GM18873 (cell line): Measurements from ENCODE around the gene DIRAS1.
A peak's percentile ranks its signal among the peaks of the same experiment; 100 is the strongest.

Experiments used
- ATAC-seq: cut with Tn5 transposase; IDR thresholded peaks from one replicate; pipeline ENCODE4 v1.9.1; 2021; ENCODE audit warnings: mild to moderate bottlenecking, moderate library complexity, moderate number of reproducible peaks; ENCODE audit not compliant: unreplicated experiment, low FRiP score

The DIRAS1 gene

DNA sequence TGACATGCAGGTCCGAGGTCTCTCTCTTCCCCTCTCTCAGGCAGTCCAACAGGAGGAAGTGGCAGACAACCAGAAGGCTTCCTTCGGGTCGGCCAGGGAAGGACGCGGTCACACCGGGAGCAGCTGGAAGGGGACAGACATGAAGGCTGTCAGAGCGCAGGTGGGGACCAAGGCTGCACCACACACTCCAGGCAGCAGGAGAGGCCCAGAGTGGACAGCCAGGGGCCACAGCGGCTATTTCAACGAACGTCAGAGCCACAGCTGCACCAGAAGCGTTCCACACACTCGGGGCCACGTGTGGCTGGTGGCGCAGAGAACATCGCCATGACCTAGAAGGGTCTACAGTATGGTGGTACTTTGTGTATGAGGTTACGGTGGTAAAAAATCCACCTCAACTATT, 34.6 kb upstream of the DIRAS1 start:
- ATAC-seq = no peak

DNA sequence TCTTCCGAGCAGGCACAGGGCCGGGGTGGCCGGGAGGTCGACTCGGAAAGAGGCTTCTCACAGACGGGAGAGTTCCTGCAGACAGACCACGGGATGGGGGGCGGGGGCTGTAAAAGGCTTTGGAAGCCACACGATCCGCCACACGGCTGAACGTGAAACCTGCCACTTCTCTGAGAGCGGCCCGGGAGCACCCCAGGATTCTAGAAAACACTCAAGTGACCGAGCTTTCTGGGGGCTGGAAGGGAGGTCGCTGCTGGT, 34.2 kb upstream of the DIRAS1 start:
- no peak for ATAC-seq

DNA sequence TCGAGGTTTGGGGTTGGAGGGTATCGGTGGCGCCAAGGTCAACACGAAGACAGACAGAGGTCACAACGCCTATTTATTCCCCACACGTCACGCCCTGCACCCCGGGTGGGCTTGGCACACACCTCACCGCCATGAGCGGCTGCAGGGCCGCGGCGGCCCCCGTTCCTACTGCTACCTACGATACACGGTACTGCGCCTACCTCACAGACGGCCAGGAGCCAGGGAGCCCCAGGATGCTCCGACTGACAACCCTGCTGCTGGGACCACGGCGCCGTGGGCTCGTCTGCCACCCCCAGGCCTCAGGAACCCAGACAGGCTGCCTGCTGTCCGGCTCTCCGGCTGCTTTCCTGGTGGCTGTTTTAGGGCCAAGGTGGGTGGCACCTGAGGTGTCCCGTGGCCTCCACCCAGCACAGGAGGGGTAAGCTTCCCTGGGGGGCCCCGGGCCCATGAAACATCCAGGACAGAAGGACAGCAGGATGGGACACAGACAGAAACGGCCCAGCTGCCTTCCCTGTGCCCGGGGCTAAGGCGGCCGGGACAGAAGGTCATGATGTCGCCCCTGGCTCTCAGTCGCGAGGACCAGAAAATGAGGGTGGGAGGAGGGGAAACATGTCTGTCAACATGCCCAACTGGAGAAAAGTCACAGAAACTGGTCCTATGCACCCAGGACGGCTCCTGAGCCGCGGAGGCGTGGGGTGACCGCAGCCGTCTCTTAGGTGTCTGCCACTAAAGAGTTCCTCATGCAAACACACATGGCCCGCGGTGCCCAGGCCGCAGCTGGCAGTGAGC, 33.7 kb upstream of the DIRAS1 start:
- no peak for ATAC-seq

- no peak for ATAC-seq
Observed at GRCh38 chr19:2751438-2751830, 30.3 kb upstream of the DIRAS1 start.

DNA sequence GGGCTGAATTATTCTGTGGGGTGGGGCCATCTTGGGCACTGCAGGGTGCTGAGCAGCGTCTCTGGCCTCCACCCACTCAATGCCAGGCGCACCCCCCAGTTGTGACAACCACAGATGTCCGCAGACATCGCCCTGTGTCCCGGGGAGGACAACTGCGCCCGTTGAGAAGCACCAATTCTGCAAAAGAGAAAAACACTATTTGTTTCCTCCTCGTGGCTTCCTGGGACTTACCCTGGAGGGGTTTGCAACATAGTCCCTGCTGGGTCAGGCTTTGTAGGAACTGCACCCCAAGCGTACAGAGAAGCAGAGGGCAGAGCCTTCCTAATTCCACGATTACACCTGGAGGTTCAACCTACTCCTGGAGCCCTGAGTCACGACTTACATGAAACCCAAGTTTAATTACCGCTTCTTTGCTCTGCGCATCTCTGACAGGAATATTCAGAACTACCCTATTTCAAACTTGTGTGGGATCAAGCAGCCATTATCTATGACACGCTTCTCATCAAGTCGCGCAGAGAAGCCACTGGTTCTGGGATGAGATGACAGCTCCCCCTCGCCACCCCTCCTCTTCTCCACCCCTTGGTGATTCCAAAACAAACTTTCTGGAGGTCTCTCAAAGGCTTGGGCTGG, 29.8 kb upstream of the DIRAS1 start:
- ATAC-seq = no peak

DNA sequence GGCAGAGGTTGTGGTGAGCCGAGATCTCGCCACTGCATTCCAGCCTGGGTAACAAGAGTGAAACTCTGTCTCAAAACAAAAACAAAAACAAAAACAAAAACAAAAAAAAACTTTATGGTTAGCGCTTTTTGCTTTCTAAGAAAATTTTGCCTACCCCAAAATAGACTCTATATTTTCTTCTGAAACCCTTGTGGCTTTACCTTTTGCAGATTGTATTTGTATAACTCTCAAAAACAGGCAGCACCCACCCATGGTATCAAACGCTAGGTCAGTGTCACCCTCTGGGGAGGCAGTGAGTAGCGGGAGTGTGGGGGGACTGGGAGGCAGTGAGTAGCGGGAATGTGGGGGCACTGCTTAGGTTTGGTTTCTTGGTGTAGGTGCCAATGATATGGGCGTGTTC, 26.2 kb upstream of the DIRAS1 start:
- no peak for ATAC-seq

GRCh38 chr19:2744113-2744512, 22.9 kb upstream of the DIRAS1 start:
- no peak for ATAC-seq

DNA sequence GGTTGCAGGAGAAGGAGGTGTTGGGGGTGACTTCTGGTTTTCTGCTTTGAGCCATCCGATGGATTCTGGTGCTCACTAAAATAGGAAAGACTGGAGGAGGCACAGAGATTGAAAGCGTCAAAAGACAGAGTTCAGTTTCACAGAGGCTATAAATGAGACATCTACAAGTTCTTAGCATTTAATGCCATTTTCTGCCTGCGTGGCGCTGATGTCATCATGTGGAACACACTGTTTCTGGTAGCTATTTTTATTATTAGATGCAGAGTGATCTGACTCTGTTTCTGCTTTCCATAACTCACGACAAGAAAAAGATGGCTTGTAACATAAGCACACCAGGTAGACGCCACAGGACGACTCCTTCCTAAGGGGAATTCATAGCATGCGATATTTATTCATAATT, 21.9 kb upstream of the DIRAS1 start:
- no peak for ATAC-seq

DNA sequence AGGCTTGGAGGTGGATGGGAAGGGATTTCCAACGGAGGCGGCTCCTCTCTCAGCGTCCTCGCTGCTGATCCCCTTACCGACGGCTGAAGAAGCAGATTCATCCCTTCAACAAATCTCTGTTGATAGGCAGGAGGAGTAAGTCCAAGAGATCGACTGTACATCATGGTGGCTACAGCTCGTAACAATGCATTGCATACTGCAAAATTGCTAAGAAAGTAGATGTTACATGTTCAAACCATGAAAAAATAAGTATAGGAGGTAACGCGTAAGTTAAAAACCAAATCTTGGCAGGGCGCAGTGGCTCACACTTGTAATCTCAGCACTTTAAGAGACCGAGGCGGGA, 19.1 kb upstream of the DIRAS1 start:
- peak; percentile 5 for ATAC-seq

DNA sequence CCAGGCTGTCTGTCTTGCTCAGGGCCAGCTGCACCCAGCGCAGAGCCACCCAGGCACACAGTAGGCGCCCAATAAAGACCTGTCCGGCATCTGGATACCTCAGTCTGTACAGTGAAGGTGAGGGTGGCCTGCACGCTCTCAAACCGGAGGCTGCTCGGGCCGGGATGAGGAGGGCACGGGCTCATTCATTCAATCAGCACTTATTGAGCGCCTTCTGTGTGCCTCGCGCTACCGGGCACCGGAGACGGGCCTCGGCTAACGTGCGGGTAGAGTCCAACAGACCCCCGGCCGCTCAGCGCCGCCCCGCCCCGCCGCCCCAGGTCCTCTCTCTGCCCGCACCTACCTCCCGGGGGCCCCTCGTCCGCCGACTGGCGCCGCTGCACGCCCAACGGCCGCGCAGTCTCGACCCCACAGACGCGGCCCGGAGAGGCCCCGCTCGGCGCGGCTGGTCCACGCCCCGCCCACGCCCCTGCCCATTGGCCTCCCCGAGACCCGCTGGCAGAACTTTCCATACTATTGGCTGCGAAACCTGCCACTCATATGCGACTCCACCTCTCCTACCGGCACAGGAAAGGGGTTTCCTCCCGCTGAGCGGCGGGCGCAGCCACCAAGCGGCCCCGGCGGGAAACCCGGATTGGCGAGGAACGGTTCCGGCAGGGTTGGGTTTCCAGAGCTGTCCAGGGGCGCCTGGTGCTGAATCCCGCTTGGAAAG, 18.6 kb upstream of the DIRAS1 start, which contains the start of gene SLC39A3:
Gene SLC39A3, minus strand, starts transcription at position 416 of the 712 bp plus-strand sequence. CDS start 2,760 bp downstream, outside the sequence.
- ATAC-seq = peak; percentile 86

- ATAC-seq = no peak
Observed at GRCh38 chr19:2736550-2737190, 15.5 kb upstream of the DIRAS1 start.

DNA sequence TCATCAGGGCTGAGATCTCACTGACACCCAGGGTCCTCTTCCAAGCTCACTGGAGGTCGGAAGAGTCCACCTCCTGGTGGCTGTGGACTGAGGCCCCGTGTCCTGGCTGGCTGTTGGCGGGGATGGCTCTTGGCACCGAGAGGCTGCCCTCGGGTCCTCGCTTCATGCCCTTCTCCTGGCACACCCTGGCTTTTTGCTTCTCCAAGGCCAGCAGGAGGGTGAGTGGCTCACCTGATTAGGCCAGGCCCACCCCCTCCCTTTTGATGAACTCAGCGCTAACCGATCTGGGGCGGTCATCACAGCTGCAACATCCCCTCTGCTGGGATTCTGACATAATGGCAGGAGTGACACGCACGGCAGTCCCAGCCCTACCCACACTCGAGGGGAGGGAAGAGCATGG, 14.2 kb upstream of the DIRAS1 start:
- ATAC-seq = no peak

GRCh38 chr19:2734589-2735288, 13.6 kb upstream of the DIRAS1 start:
- no peak for ATAC-seq

DNA sequence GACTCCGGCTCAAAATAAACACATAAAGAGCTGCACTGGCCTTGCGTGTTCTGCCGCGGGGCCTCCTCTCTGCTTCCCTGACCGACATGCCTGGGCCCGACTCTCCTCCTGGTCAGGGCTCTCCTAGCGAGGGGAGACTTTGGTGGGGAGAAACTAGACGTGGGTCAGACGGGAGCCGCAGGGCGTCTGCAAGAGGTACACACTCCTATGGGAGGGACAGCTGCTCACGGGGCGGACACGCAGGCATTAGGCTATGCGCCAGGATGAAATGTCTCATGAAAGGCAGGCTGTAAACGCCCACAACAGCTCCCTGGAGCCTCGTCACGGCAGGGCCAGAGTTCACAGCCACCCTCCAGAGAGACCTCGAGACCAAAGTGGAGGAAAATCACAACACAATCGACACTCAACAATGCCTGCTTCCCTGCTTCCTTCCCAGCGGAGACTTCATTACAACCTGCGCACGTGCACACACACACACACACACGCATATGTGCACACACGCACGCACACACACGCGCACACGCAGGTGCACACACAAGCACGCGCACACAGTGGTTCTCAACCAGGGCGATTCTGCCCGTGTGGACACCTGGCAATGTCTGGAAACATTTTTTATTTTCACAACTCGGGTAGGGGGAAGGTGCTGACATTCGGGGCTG, 12.9 kb upstream of the DIRAS1 start:
- ATAC-seq = no peak

DNA sequence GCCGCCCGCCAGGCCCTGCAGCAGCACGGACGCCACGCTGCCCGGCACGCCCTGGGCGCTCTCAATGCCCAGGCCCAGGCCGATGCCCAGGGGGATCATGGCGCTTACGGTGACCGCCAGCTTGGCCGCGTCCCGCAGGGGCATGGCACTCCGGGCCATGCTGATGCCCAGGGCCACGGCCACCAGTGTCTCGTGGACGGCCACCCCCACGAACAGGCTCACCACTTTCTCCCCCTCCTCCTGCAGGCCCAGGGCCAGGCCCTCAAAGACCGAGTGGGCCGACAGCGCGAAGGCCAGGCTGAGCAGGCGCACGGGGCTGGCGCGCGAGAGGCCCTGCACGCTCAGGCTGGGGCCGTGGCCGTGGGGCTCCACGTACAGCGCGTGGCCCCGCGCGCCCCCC, 11.7 kb upstream of the DIRAS1 start:
- ATAC-seq = no peak

DNA sequence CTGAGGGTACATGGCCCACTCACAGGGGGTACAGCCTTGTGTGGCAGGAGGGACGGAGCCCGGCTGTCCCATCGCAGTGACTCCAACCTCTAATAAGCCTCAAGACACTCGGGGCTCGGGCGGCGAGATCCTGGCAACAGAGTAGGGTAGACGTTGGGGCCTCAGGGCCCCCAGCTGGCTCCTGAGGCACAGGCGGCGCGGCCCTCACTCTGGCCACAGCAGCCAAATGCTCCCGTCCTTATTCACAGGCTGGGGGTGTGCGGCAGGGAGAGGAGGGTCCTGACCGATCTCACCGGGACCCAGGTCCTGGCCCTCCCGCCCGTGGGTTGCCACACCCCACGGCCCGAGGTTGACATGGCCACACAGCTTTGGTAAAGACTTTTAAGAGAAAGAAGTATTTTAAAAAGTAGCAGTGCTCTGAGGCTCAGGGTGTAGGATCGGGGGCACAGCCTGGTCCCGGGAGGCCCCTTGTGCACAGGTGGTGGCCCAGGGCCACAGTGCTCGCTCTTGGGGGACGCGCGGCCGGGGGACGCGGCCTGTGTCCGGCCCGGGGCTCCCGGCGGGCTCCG, 11.1 kb upstream of the DIRAS1 start:
- ATAC-seq = no peak

- no peak for ATAC-seq
Observed at GRCh38 chr19:2731181-2731995, 10.2 kb upstream of the DIRAS1 start.

GRCh38 chr19:2729943-2730818, 9.0 kb upstream of the DIRAS1 start:
- ATAC-seq = no peak
